ENCODE measurements around the gene NETO2.

NETO2 gene

DNA sequence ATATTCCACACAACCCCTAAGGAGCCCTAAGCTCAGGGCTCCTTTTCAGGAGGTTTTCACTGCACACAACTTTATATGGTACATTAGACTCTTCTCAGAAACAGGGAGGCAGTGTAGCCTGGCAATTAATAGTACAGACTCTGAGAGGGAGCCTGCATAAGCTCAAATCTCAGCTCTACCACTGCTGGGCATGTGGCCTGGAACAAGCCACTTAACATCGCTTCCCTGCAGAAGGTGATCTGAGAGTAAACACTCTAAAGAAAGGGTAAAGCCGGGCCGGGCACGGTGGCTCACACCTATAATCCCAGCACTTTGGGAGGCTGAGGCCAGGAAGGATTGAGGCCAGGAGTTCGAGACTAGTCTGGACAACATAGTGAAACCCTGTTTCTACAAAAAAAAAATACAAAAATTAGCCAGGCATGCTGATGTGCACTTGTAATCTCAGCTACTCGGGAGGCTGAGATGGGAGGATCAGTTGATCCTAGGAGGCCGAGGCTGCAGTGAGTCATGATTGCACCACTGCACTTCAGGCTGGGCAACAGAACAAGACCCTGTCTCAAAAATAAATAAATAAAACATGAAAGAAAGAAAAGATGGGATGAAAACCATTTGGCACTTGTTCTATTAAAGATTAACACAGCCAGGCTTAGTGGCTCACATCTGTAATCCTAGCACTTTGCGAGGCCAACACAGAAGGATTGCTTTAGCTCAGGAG is 99.6 kb downstream of the NETO2 start:
- no peak for FAIRE-seq

DNA sequence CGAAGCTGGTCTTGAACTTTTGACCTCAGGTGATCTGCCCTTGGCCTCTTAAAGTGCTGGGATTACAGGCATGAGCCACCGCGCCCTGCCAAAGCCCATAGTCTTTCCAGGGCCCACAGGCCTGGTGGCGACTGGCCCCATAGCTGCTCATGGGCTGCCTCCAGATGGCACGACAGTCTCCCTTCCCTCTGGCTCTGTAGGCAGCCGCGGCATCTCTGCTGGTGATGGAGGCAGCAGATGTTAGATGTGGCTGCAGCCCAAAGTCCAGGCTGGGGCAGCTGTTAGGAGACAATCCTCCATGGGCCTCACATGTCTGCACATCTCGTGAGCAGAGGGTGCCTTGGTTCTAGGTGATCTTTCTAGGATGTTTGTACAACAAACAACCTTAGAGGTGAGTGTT is 100.5 kb downstream of the NETO2 start:
- FAIRE-seq, result no peak

DNA sequence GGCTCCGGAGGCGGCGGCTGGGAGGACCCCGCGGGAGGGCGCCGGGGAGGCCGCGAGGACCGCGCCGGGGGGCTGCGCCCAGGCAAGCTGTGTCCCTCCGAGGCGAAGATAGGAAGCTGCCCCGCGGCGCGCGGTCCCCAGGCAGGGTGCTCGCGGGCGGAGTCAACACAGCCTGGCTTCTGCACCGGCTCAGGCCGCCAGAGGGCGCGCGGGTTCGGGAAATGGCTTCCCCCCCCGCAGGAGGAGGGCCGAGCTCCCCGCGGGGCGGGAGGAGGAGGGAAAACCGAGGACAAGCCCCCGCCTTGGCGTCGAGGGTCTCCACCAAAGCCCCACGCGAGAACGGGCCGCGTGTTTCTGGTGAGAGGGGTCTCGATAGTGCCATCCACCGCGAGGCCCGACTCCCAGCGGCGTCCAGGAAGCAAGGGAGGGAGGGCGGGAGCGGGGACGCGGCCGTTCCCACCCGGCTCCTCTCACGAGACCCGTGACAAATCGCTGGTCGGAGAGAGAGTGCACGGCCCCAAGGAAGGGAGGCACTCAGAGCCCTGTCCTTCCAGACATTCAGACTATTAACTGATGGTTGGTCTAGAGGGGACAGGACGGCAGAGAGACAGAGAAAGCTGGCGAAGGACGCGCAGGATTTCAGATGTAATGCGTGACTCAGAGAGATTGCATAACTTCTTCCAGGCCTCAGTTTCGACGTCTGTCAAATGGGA is 105.8 kb downstream of the NETO2 start:
- no peak for FAIRE-seq

DNA sequence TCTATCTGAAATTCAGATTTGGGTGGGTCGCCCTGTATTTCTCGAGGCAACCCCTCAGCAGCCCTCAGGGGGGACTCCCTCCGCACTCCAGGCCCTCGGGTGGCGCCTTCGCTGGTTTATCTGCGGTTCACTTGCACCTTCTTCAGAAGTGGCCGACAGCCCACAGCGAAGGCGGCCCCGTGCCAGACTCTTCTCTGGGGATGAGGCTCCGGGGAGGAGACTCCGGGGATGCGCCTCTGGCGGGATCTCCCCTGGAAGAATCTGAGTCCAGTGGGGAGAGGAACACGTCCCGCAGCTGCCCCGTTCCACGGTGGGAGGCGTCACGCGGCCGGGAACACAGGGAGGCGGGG is 106.4 kb downstream of the NETO2 start:
- FAIRE-seq, result no peak

DNA sequence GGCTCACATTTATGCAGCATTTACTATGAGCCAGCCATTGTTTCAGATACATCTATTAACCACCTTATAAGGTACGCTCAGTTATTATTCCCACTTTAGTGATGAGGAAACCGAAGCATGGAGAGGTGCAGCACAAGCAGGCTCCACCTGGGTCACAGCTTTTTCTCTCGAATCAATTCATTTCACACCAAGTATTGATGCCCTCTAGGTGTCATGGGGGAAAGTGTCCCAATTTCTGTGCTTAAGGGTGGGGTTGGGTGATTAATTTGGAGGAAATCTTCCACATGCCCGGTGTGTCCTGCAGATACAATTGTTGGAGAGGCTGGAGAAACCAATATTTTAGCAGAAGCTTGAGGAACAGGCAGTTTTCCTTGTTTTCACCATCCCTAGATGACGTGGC is 107.5 kb downstream of the NETO2 start:
- no peak for FAIRE-seq

DNA sequence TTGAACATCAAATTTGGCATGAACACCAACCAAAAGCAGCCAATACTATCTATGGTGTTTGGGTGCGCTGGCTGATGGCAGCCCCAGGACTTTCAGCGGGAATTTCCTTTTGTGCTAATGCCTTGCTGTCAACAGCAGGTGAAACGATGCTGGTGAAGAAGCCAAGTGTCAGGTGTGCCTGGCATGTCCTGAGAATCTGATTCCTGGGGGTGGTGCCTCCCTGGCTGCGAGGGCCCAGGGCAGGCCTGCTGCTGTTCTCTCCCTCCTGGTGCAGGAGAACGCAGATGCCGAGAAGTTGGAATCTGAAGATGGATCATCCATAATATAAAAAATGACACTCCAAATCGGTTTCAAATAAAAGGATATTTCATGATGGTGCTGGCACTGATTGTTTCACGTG is 108.3 kb downstream of the NETO2 start:
- FAIRE-seq, result no peak

DNA sequence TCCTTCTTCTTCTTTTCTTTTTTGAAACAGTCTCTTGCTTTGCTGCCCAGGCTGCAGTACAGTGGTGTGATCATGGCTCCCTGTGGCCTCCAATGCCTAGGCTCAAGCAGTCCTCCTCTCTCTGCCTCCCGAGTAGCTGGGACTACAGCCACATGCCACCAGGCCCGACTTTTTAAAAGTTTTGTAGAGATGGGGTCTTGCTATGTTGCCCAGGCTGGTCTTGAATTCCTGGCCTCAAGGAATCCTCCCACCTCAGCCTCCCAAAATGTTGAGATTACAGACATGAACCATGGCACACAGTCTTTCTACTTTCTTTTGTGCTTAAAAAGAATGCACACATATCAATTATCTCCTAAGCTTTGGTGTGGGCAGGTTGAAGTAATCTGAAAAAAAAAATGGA is 109.3 kb downstream of the NETO2 start:
- FAIRE-seq, result no peak

DNA sequence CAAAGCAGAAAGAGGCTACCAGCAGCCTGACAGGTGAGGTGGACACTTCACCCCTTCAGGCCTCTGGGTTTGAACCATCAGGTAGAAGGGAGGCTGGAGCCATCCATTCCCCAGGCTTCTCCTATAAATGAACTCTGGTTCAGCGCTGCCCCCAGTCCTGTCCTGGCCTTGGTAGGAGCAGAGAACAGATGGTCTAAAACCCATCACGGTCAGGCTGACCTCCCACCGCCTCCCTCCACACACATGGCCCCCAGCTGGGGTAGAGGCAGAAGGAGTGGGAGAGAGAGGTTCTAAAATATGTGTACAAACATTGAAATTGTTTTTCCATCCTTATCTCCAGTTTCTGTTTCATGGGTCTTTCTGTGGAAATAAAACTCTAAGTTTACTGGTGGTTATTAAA is 110.6 kb downstream of the NETO2 start:
- no peak for FAIRE-seq

DNA sequence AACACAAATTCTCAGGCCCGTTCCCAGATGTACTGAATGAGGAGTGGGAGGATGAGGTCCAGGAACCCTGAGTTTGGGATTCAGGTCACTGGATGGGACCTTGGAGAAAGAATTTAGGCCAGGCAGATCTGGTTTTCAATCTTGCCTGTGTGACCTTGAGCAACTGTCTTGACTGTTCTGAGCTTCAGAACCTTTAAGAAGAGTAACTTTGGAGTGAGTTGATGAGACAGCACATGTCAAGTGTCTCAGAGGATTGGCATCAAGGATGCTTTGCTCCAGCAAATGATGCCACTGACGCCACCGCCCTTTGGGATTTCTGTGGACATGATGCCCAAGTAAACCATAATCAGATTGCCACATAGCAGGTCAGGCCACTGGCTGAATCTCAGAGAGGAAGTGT is 114.0 kb downstream of the NETO2 start:
- FAIRE-seq, result no peak

DNA sequence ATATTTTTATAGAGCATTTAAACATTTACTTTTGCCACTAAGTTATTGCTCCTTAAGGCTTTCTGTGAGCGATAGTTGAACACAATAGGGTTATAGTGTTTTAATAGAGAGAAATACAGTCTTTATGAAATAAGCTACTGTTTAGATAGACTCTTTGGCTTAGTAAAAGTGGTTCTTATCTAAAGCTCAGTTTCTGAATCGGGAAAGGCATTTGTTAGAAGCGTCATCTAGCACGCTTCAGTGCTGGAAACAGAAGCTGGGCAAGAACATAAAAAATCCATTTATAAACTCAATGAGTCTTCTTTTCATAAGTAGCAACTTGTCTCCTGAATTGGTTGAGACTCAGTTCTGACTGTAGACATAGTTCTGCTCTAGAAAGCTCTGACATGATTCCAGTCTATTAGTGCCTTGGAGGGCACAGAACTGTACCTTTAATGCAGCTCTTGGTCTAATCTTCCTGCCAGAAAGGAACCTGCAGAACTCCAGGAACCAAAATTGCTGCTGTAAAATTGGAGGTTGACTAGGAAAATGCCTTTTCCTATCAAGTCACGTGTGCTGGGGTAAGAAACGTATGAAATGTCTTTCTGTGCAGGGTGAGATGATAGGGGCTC is 114.9 kb downstream of the NETO2 start:
- no peak for FAIRE-seq

Data from A204.1 (cell line).